ENCODE results near the gene ROR1.

Gene ROR1

DNA sequence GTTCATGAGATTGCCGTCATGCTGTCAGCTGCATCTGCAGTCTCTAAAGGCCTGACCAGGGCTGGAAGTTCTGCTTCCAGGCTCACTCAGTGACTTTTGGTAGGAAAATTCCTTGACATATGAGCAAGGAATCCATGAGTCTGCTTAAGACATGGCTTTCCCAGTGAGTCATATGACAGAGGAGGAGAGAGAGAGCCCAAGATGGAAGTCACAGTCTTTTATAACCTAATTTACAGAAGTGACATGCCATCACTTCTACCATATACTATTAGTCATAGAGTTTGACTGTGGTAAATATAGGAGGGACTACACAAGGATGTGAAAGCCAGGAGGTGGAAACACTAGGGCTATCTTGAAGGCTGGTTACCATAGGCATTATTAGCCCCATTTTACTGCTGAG is 115.2 kb downstream of the ROR1 start:
- H3K4me1 Mint-ChIP-seq (ENCODE audit: low read depth), result no peaks in the 10 kb centered on the region
- H3K27ac Mint-ChIP-seq, result no peak overlapping the region
- H3K4me3 Mint-ChIP-seq, result no peak overlapping the region
- DNase-seq (ENCODE audit: low spot score), result no peak
- no peaks in the 10 kb centered on the region for H3K9me3 Mint-ChIP-seq
- H3K27me3 Mint-ChIP-seq (ENCODE audit: low read depth), result peaks cover 2% of the 10 kb centered on the region
- no peaks in the 10 kb centered on the region for H3K36me3 Mint-ChIP-seq (ENCODE audit: low read depth)

DNA sequence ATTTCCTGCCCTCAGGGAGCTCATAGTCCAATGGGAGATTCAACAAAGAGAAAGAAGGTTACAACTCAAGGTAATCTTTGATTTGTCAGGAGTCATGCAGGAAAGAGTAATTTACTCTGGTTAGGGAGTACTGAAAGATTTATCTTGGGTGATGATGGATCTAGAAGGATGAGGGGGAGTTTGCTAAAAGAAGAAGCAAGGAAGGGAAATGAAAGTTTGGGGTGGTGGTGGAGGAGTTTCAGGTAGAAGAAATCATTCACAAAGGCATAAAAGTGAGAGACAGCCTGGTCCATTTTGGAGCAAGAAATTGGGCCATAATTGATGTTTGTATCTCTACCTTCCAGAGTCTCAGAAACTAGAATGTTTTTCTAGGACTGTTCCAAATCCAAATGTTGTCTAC is 116.7 kb downstream of the ROR1 start:
- H3K4me3 Mint-ChIP-seq, result no peak overlapping the region
- no peaks in the 10 kb centered on the region for H3K9me3 Mint-ChIP-seq
- H3K4me1 Mint-ChIP-seq (ENCODE audit: low read depth), result no peaks in the 10 kb centered on the region
- no peak overlapping the region for H3K27ac Mint-ChIP-seq
- H3K36me3 Mint-ChIP-seq (ENCODE audit: low read depth), result no peaks in the 10 kb centered on the region
- H3K27me3 Mint-ChIP-seq (ENCODE audit: low read depth), result peaks cover 5% of the 10 kb centered on the region
- no peak for DNase-seq (ENCODE audit: low spot score)

GRCh38 chr1:63891060-63891690 is 117.4 kb downstream of the ROR1 start:
- Mint-ChIP-seq H3K9me3 (no peaks in the 10 kb centered on the region), H3K4me1 (ENCODE audit: low read depth) (no peaks in the 10 kb centered on the region), H3K27ac (no peak overlapping the region), H3K4me3 (no peak overlapping the region), H3K36me3 (ENCODE audit: low read depth) (no peaks in the 10 kb centered on the region), H3K27me3 (ENCODE audit: low read depth) (peaks cover 5% of the 10 kb centered on the region)
- no peak for DNase-seq (ENCODE audit: low spot score)

GRCh38 chr1:63892632-63893395 is 119.0 kb downstream of the ROR1 start:
- no peaks in the 10 kb centered on the region for H3K9me3 Mint-ChIP-seq
- no peaks in the 10 kb centered on the region for H3K4me1 Mint-ChIP-seq (ENCODE audit: low read depth)
- peaks cover 6% of the 10 kb centered on the region for H3K27me3 Mint-ChIP-seq (ENCODE audit: low read depth)
- H3K27ac Mint-ChIP-seq, result no peak overlapping the region
- H3K4me3 Mint-ChIP-seq, result no peak overlapping the region
- DNase-seq (ENCODE audit: low spot score), result no peak
- H3K36me3 Mint-ChIP-seq (ENCODE audit: low read depth), result no peaks in the 10 kb centered on the region

GRCh38 chr1:63893976-63894375 is 120.2 kb downstream of the ROR1 start:
- Mint-ChIP-seq H3K9me3 (no peaks in the 10 kb centered on the region), H3K27me3 (ENCODE audit: low read depth) (peaks cover 15% of the 10 kb centered on the region), H3K4me1 (ENCODE audit: low read depth) (no peaks in the 10 kb centered on the region), H3K36me3 (ENCODE audit: low read depth) (no peaks in the 10 kb centered on the region), H3K27ac (no peak overlapping the region), H3K4me3 (no peak overlapping the region)
- no peak for DNase-seq (ENCODE audit: low spot score)

GRCh38 chr1:63894627-63895265 is 120.9 kb downstream of the ROR1 start:
- Mint-ChIP-seq H3K27ac (no peak overlapping the region), H3K4me3 (no peak overlapping the region), H3K36me3 (ENCODE audit: low read depth) (no peaks in the 10 kb centered on the region), H3K4me1 (ENCODE audit: low read depth) (no peaks in the 10 kb centered on the region), H3K9me3 (no peaks in the 10 kb centered on the region), H3K27me3 (ENCODE audit: low read depth) (peaks cover 13% of the 10 kb centered on the region)
- no peak for DNase-seq (ENCODE audit: low spot score)

- Mint-ChIP-seq H3K27me3 (ENCODE audit: low read depth) (peaks cover 13% of the 10 kb centered on the region), H3K9me3 (no peaks in the 10 kb centered on the region), H3K4me1 (ENCODE audit: low read depth) (no peaks in the 10 kb centered on the region), H3K4me3 (no peak overlapping the region), H3K36me3 (ENCODE audit: low read depth) (no peaks in the 10 kb centered on the region), H3K27ac (no peak overlapping the region)
- DNase-seq (ENCODE audit: low spot score), result no peak
Measured at GRCh38 chr1:63896755-63897154, 122.9 kb downstream of the ROR1 start.

- no peak for DNase-seq (ENCODE audit: low spot score)
- peaks cover 13% of the 10 kb centered on the region for H3K27me3 Mint-ChIP-seq (ENCODE audit: low read depth)
- H3K4me3 Mint-ChIP-seq, result no peak overlapping the region
- no peaks in the 10 kb centered on the region for H3K9me3 Mint-ChIP-seq
- H3K4me1 Mint-ChIP-seq (ENCODE audit: low read depth), result no peaks in the 10 kb centered on the region
- H3K36me3 Mint-ChIP-seq (ENCODE audit: low read depth), result no peaks in the 10 kb centered on the region
- H3K27ac Mint-ChIP-seq, result no peak overlapping the region
Measured at GRCh38 chr1:63898428-63899196, 124.8 kb downstream of the ROR1 start.

GRCh38 chr1:63901094-63901493 is 127.3 kb downstream of the ROR1 start:
- H3K4me1 Mint-ChIP-seq (ENCODE audit: low read depth), result no peaks in the 10 kb centered on the region
- no peak for DNase-seq (ENCODE audit: low spot score)
- no peaks in the 10 kb centered on the region for H3K36me3 Mint-ChIP-seq (ENCODE audit: low read depth)

GRCh38 chr1:63902844-63903589 is 129.2 kb downstream of the ROR1 start:
- peaks cover 8% of the 10 kb centered on the region for H3K27me3 Mint-ChIP-seq (ENCODE audit: low read depth)
- H3K4me3 Mint-ChIP-seq, result no peak overlapping the region
- no peak overlapping the region for H3K27ac Mint-ChIP-seq

More at GRCh38 chr1:63901094-63901493, 127.3 kb downstream of the ROR1 start:
- Mint-ChIP-seq H3K27me3 (ENCODE audit: low read depth) (peaks cover 10% of the 10 kb centered on the region), H3K27ac (no peak overlapping the region), H3K4me3 (no peak overlapping the region), H3K9me3 (no peaks in the 10 kb centered on the region)

DNA sequence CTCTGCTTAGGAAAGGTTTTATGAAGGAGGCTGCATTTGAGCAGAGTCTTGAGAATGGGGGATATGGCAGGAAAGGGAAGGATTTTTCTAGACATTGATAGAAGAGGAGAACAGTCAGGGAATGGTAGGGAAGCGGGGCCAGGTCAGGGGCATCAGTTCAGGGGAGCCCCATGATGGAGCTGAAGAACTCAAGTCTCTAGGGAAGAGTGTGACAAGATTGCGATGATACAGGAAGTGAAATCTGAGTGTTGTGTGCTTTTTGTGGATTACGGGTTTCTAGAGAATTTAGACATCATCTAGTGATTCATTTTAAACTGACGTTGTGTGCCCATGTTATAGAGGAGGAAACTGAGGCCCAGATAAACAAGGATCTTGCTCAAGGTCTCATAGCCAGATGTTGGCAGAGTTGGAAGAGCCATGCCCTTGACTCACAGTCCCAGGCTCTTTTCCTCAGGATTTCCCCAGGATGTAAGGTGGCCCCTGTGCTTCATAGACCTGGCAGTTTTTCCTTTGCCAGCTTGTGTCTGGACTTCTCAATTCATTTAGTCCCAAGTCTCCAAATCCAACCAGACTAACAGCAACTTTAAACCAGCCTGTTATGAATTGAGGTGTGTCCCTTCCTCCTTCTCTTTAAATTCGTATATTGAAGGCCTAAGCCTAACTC is 130.3 kb downstream of the ROR1 start:
- DNase-seq (ENCODE audit: low spot score), result no peak
- Mint-ChIP-seq H3K4me3 (no peak overlapping the region), H3K9me3 (no peaks in the 10 kb centered on the region), H3K36me3 (ENCODE audit: low read depth) (no peaks in the 10 kb centered on the region), H3K27ac (no peak overlapping the region), H3K27me3 (ENCODE audit: low read depth) (no peaks in the 10 kb centered on the region), H3K4me1 (ENCODE audit: low read depth) (no peaks in the 10 kb centered on the region)

More at GRCh38 chr1:63902844-63903589, 129.2 kb downstream of the ROR1 start:
- DNase-seq (ENCODE audit: low spot score), result no peak
- no peaks in the 10 kb centered on the region for H3K4me1 Mint-ChIP-seq (ENCODE audit: low read depth)
- H3K9me3 Mint-ChIP-seq, result no peaks in the 10 kb centered on the region
- no peaks in the 10 kb centered on the region for H3K36me3 Mint-ChIP-seq (ENCODE audit: low read depth)

- no peaks in the 10 kb centered on the region for H3K4me1 Mint-ChIP-seq (ENCODE audit: low read depth)
- DNase-seq (ENCODE audit: low spot score), result no peak
- no peaks in the 10 kb centered on the region for H3K36me3 Mint-ChIP-seq (ENCODE audit: low read depth)
- H3K9me3 Mint-ChIP-seq, result no peaks in the 10 kb centered on the region
- no peak overlapping the region for H3K27ac Mint-ChIP-seq
- no peaks in the 10 kb centered on the region for H3K27me3 Mint-ChIP-seq (ENCODE audit: low read depth)
- H3K4me3 Mint-ChIP-seq, result no peak overlapping the region
Measured at GRCh38 chr1:63904826-63905225, 131.0 kb downstream of the ROR1 start.

Measured in T-helper 2 cell treated with Interferon-gamma antibody and Interleukin-4, amounts not matched to agents 5 μg/mL and 100 μg/mL, for 36 hours (primary cell).